PC-3 (cell line): ENCODE measurements around the gene GPBP1. TPM values are rescaled to one million over a fixed set of nuclear protein-coding genes. Genes with fewer than 3 reads are reported as not detected.
"Not testable (repeated sequence)": the region's sequence is repeated elsewhere in the genome, so short reads cannot be mapped to it uniquely, and the experiment has no call there.

ENCODE experiments used
- ATAC-seq: fragments of 200-7000 bp; cut with Tn5 transposase; 2 replicates; pipeline ENCODE4 v1.9.1; 2020; ENCODE audit warnings: mild to moderate bottlenecking, moderate library complexity
- BruUV-seq: library from RNA; stranded (reverse); fragments of 400-500 nt; replicated peaks from 2 replicates; lab custom pipeline; 2021; lab: Mats Ljungman, UMichigan
- CTCF ChIA-PET: fragments of 300-600 bp; sonication (Branson Sonifier 250); formaldehyde crosslinking; loops from one replicate; lab custom pipeline; 2022; ENCODE audit warnings: antibody characterized with exemption; lab: Charles Lee
- POLR2A ChIA-PET: fragments of 300-600 bp; sonication (Branson Sonifier 250); formaldehyde crosslinking; loops from one replicate; lab custom pipeline; 2022; ENCODE audit warnings: antibody characterized with exemption; ENCODE audit not compliant: unreplicated experiment; lab: Charles Lee
- DNase-seq: peaks from one replicate; pipeline ENCODE4 v3.0.0-alpha.2; 2015
- H2AFZ ChIP-seq: fragments of 300-600 bp; sonication (generic); 2 replicates; pipeline ENCODE4 v1.6.0; 2016; ENCODE audit warnings: antibody characterized with exemption, low read length
- H3F3A ChIP-seq: fragments of 300-600 bp; sonication (generic); one replicate; pipeline ENCODE4 v1.6.0; 2017; ENCODE audit warnings: antibody characterized with exemption, low read length, control low read depth, mild to moderate bottlenecking; ENCODE audit not compliant: unreplicated experiment
- H3K27ac ChIP-seq: fragments of 300-600 bp; sonication (generic); 2 replicates; pipeline ENCODE4 v1.5.1; 2016; ENCODE audit warnings: mild to moderate bottlenecking, low read length
- H3K27me3 ChIP-seq: fragments of 300-600 bp; sonication (generic); 2 replicates; pipeline ENCODE4 v1.6.1; 2016; ENCODE audit warnings: low read length, mixed read lengths
- H3K36me3 ChIP-seq: fragments of 300-600 bp; sonication (generic); 2 replicates; pipeline ENCODE4 v1.6.1; 2016; ENCODE audit warnings: low read depth, mixed run types, low read length, mixed read lengths
- H3K4me1 ChIP-seq: fragments of 300-600 bp; sonication (generic); 2 replicates; pipeline ENCODE4 v1.5.1; 2016; ENCODE audit warnings: low read length; ENCODE audit not compliant: insufficient read depth
- H3K4me2 ChIP-seq: fragments of 300-600 bp; sonication (generic); 2 replicates; pipeline ENCODE4 v1.6.0; 2016; ENCODE audit warnings: low read length
- H3K4me3 ChIP-seq: fragments of 300-600 bp; sonication (generic); 2 replicates; pipeline ENCODE4 v1.5.1; 2016; ENCODE audit warnings: mild to moderate bottlenecking, low read length, mixed read lengths
- H3K79me2 ChIP-seq: fragments of 300-600 bp; sonication (generic); 2 replicates; pipeline ENCODE4 v1.6.1; 2017; ENCODE audit warnings: low read length, mixed read lengths
- H3K9ac ChIP-seq: fragments of 300-600 bp; sonication (generic); 2 replicates; pipeline ENCODE4 v1.6.0; 2016; ENCODE audit warnings: mild to moderate bottlenecking, low read length
- H3K9me2 ChIP-seq: fragments of 300-600 bp; sonication (generic); replicated peaks from 2 replicates; pipeline ENCODE4 v1.6.1; 2016; ENCODE audit warnings: mixed run types, low read length, mixed read lengths
- H3K9me3 ChIP-seq: fragments of 300-600 bp; sonication (generic); 2 replicates; pipeline ENCODE4 v1.6.1; 2016; ENCODE audit warnings: low read length, mixed read lengths
- H4K20me1 ChIP-seq: fragments of 300-600 bp; sonication (generic); 2 replicates; pipeline ENCODE4 v1.6.1; 2016; ENCODE audit warnings: low read length, mixed read lengths
- CTCF ChIP-seq: fragments of 300-600 bp; sonication (generic); conservative IDR thresholded peaks from 2 replicates; pipeline ENCODE4 v1.5.1; 2017; ENCODE audit warnings: antibody characterized with exemption, low read depth, mild to moderate bottlenecking, low read length
- EZH2 ChIP-seq: fragments of 300-600 bp; sonication (generic); IDR thresholded peaks from one replicate; pipeline ENCODE4 v1.6.1; 2017; ENCODE audit warnings: antibody characterized with exemption, mild to moderate bottlenecking, low read length; ENCODE audit not compliant: unreplicated experiment
- EZH2phosphoT487 ChIP-seq: fragments of 300-600 bp; sonication (generic); IDR thresholded peaks from 2 replicates; pipeline ENCODE4 v1.6.1; 2018; ENCODE audit warnings: mild to moderate bottlenecking, antibody characterized with exemption, low read length, borderline replicate concordance
- intact Hi-C: fragments of 100-400 bp; cut with micrococcal nuclease; formaldehyde crosslinking; loops from 2 replicates; pipeline ENCODE4 v1.9.0; 2023
- total RNA-seq: library from RNA; depleted of rRNA; stranded (reverse); fragments of >200 nt; gene quantifications from 2 replicates; pipeline ENCODE4 v1.2.3, GENCODE V29; 2014

Gene GPBP1
- total RNA-seq, 1 experiment from 2014 or later: 31.8 TPM

- intact Hi-C loops: no loop called here
- H3K9me3 ChIP-seq: no peaks in the 10 kb centered on the region
- DNase-seq: no peak
- no peak overlapping the region for H3K4me3 ChIP-seq
- H2AFZ ChIP-seq: no peak overlapping the region
- ChIA-PET POLR2A (no interaction called here), CTCF (no interaction called here)
- no peaks in the 10 kb centered on the region for H3K27me3 ChIP-seq
- H3K27ac ChIP-seq: no peak overlapping the region
- no peak for ATAC-seq
- no peaks in the 10 kb centered on the region for H3K36me3 ChIP-seq
- H3K4me2 ChIP-seq: no peak overlapping the region
- no peak overlapping the region for H3K9ac ChIP-seq
- H4K20me1 ChIP-seq: no peaks in the 10 kb centered on the region
- no peaks in the 10 kb centered on the region for H3K4me1 ChIP-seq
- H3K79me2 ChIP-seq: no peaks in the 10 kb centered on the region
- BruUV-seq: no TSS peak
- H3F3A ChIP-seq: no peaks in the 10 kb centered on the region
- H3K9me2 ChIP-seq: no peaks in the 10 kb centered on the region
- TF ChIP-seq EZH2 (no peak), CTCF (no peak), EZH2phosphoT487 (no peak)
These were observed 7.6 kb upstream of the GPBP1 start for GRCh38 chr5:57166276-57166675.

GRCh38 chr5:57167201-57167600, 6.7 kb upstream of the GPBP1 start:
- ChIA-PET CTCF (no interaction called here), POLR2A (no interaction called here)
- Histone ChIP-seq H3K27ac (no peak overlapping the region), H3K36me3 (no peaks in the 10 kb centered on the region), H2AFZ (no peak overlapping the region), H3K4me2 (no peak overlapping the region), H4K20me1 (no peaks in the 10 kb centered on the region), H3K79me2 (no peaks in the 10 kb centered on the region), H3K27me3 (no peaks in the 10 kb centered on the region), H3K9me3 (no peaks in the 10 kb centered on the region), H3K9me2 (no peaks in the 10 kb centered on the region), H3F3A (no peaks in the 10 kb centered on the region), H3K4me3 (no peak overlapping the region), H3K9ac (no peak overlapping the region), H3K4me1 (no peaks in the 10 kb centered on the region)
- no peak for TF ChIP-seq CTCF
- no peak for TF ChIP-seq EZH2
- no peak for ATAC-seq
- no peak for DNase-seq
- BruUV-seq: no TSS peak
- intact Hi-C loops: no loop called here

GRCh38 chr5:57170116-57170515, 3.7 kb upstream of the GPBP1 start:
- H3K27ac ChIP-seq, ATAC-seq, CTCF ChIA-PET, H2AFZ ChIP-seq, H3K4me2 ChIP-seq, DNase-seq, H3K9ac ChIP-seq, BruUV-seq, POLR2A ChIA-PET, H4K20me1 ChIP-seq, H3K4me3 ChIP-seq, H3F3A ChIP-seq, H3K27me3 ChIP-seq, H3K36me3 ChIP-seq, H3K9me3 ChIP-seq, H3K9me2 ChIP-seq, H3K4me1 ChIP-seq: not testable (repeated sequence)
- H3K79me2 ChIP-seq: peaks cover 12% of the 10 kb centered on the region
- intact Hi-C loops: loop anchor here (10.0 kb wide), 1 partner anchor 265 kb away; no protein-coding TSS in a partner anchor
